Vagina (tissue), 2 donors: ENCODE measurements around the gene GRN.

Experiments used
- CTCF ChIP-seq, 3 experiments: fragments of 450-650 bp in 2 of 3; fragments of 200-600 bp in 1 of 3; sonication (generic) in 1 of 3; IDR thresholded peaks; one replicate each; pipeline ENCODE4 v1.5.1; 2017 to 2019; ENCODE audit warnings: antibody characterized with exemption in 3 of 3, mild to moderate bottlenecking in 2 of 3, moderate library complexity in 2 of 3
- POLR2A ChIP-seq, 2 donors: fragments of 450-650 bp; IDR thresholded peaks; one replicate each; pipeline ENCODE4 v1.6.1; 2017; ENCODE audit warnings: antibody characterized with exemption in 2 of 2, mild to moderate bottlenecking in 2 of 2, moderate library complexity in 2 of 2

- TF ChIP-seq CTCF (IDR thresholded peaks at IDR 0.05) (no peak), POLR2A (IDR thresholded peaks at IDR 0.05) (no peak)
Measured at GRCh38 chr17:44312396-44313104, 32.6 kb upstream of the GRN start.
